Osteocyte (in vitro differentiated cells): ENCODE measurements around the gene PACS1. TPM values are rescaled to one million over a fixed set of nuclear protein-coding genes. Genes with fewer than 3 reads are reported as not detected.
A peak's percentile ranks its signal among the peaks of the same experiment; 100 is the strongest.

ENCODE experiments used
- DNase-seq: peaks from one replicate; pipeline ENCODE4 v3.0.0; 2021; ENCODE audit warnings: mixed read lengths; ENCODE audit not compliant: unreplicated experiment; ENCODE audit errors: extremely low spot score
- H3K27ac Mint-ChIP-seq: one replicate; pipeline ENCODE4 v1.8.0; 2021; ENCODE audit warnings: mild to moderate bottlenecking, mixed read lengths; ENCODE audit not compliant: unreplicated experiment
- H3K27me3 Mint-ChIP-seq: one replicate; pipeline ENCODE4 v1.8.0; 2021; ENCODE audit warnings: mixed read lengths; ENCODE audit not compliant: unreplicated experiment
- H3K36me3 Mint-ChIP-seq: one replicate; pipeline ENCODE4 v1.8.0; 2021; ENCODE audit warnings: mixed read lengths; ENCODE audit not compliant: unreplicated experiment
- H3K4me1 Mint-ChIP-seq: one replicate; pipeline ENCODE4 v1.8.0; 2021; ENCODE audit warnings: mixed read lengths; ENCODE audit not compliant: unreplicated experiment
- H3K4me3 Mint-ChIP-seq: one replicate; pipeline ENCODE4 v1.8.0; 2021; ENCODE audit warnings: mild to moderate bottlenecking, moderate library complexity, mixed read lengths; ENCODE audit not compliant: unreplicated experiment
- H3K9me3 Mint-ChIP-seq: one replicate; pipeline ENCODE4 v1.8.0; 2021; ENCODE audit warnings: mixed read lengths; ENCODE audit not compliant: unreplicated experiment
- CTCF ChIP-seq: fragments of 200-600 bp; sonication (generic); IDR thresholded peaks from 2 replicates; pipeline ENCODE4 v1.5.0; 2021; ENCODE audit warnings: antibody characterized with exemption, mild to moderate bottlenecking, moderate library complexity
- total RNA-seq: library from RNA; stranded (reverse); gene quantifications from 2 replicates; pipeline ENCODE4 v1.2.1, GENCODE V29; 2021

Gene PACS1
- total RNA-seq, 1 donor from 2014 or later = 83.8 TPM

DNA sequence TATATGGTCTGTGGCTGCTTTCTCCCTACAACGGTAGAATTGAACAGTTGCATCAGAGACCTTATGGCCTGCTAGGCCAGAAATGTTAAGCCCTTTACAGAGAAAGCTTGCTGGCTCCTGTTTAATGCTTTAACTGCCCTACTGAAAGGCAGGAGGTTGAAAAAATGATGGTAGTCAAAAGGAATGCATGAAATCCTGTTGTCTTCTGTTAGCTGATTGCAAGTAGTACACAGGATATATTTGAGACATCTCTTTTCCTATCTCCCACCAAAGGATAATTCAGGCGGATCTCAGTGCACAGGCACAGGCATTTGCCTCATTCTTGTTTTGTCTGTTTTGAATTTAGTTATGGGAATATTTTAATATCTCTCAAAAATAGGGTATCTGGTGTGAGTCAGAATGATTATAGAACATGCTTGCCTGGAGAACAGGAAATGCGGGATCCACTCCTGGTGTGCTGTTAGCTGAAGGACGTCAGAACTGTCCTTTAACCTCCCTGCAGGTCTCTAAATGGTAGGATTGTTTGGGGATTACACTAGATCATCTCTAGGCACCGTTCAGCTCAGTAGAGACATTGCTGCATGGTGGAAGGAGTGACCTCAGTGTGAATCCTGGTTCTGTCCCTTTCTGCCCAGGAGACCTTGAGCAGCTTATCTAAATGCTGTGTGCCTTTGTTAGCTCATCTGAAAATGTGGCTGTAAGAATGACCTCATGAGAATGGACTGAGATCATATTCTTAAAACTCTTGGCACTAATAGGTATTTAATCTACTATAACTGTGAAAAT is 49.5 kb downstream of the PACS1 start:
- Mint-ChIP-seq H3K36me3 (no peaks in the 10 kb centered on the region), H3K9me3 (no peaks in the 10 kb centered on the region), H3K27me3 (no peaks in the 10 kb centered on the region), H3K27ac (peak overlapping the region; percentile 82), H3K4me3 (no peak overlapping the region), H3K4me1 (peaks cover 48% of the 10 kb centered on the region)
- TF ChIP-seq CTCF = no peak
- no peak for DNase-seq

GRCh38 chr11:66121466-66121865 is 51.4 kb downstream of the PACS1 start:
- H3K36me3 Mint-ChIP-seq = no peaks in the 10 kb centered on the region
- H3K27me3 Mint-ChIP-seq = no peaks in the 10 kb centered on the region
- no peak overlapping the region for H3K27ac Mint-ChIP-seq
- H3K4me1 Mint-ChIP-seq = peaks cover 37% of the 10 kb centered on the region
- TF ChIP-seq CTCF = no peak
- no peaks in the 10 kb centered on the region for H3K9me3 Mint-ChIP-seq
- no peak for DNase-seq
- H3K4me3 Mint-ChIP-seq = no peak overlapping the region

GRCh38 chr11:66123902-66124301 is 53.8 kb downstream of the PACS1 start:
- Mint-ChIP-seq H3K4me1 (peaks cover 40% of the 10 kb centered on the region), H3K4me3 (no peak overlapping the region), H3K27me3 (no peaks in the 10 kb centered on the region), H3K36me3 (peaks cover 2% of the 10 kb centered on the region), H3K27ac (no peak overlapping the region), H3K9me3 (no peaks in the 10 kb centered on the region)
- no peak for TF ChIP-seq CTCF
- no peak for DNase-seq

- Mint-ChIP-seq H3K27me3 (no peaks in the 10 kb centered on the region), H3K4me3 (no peak overlapping the region), H3K36me3 (peaks cover 2% of the 10 kb centered on the region), H3K4me1 (peaks cover 33% of the 10 kb centered on the region), H3K9me3 (no peaks in the 10 kb centered on the region), H3K27ac (no peak overlapping the region)
- no peak for TF ChIP-seq CTCF
- DNase-seq = no peak
These were observed 54.5 kb downstream of the PACS1 start for GRCh38 chr11:66124564-66124963.

GRCh38 chr11:66126064-66126463 is 56.0 kb downstream of the PACS1 start:
- no peak for TF ChIP-seq CTCF
- H3K4me1 Mint-ChIP-seq = peaks cover 24% of the 10 kb centered on the region
- no peaks in the 10 kb centered on the region for H3K27me3 Mint-ChIP-seq
- peak overlapping the region; percentile 86 for H3K27ac Mint-ChIP-seq
- H3K9me3 Mint-ChIP-seq = no peaks in the 10 kb centered on the region
- no peak for DNase-seq
- H3K4me3 Mint-ChIP-seq = no peak overlapping the region
- peaks cover 2% of the 10 kb centered on the region for H3K36me3 Mint-ChIP-seq
